Osteoblast (primary cell): ENCODE results near the gene ARHGAP45. TPM values are rescaled to one million over a fixed set of nuclear protein-coding genes. Genes with fewer than 3 reads are reported as not detected.

Experiments
- DNase-seq: peaks from one replicate; pipeline ENCODE4 v3.0.0; 2011; ENCODE audit warnings: low spot score, mixed read lengths; ENCODE audit not compliant: insufficient read length; ENCODE audit errors: missing footprints
- H2AFZ ChIP-seq: 2 replicates; pipeline ENCODE4 v1.6.0; 2011; ENCODE audit warnings: mild to moderate bottlenecking, low read length
- H3K27ac ChIP-seq: 2 replicates; pipeline ENCODE4 v1.5.1; 2011; ENCODE audit warnings: mild to moderate bottlenecking, low read depth, low read length, moderate library complexity
- H3K27me3 ChIP-seq: 2 replicates; pipeline ENCODE4 v1.6.0; 2012; ENCODE audit warnings: mild to moderate bottlenecking, control low read depth, inconsistent platforms, low read length, moderate library complexity; ENCODE audit not compliant: insufficient read depth
- H3K36me3 ChIP-seq: 2 replicates; pipeline ENCODE4 v1.5.1; 2011; ENCODE audit warnings: mild to moderate bottlenecking, low read length, control low read depth, moderate library complexity; ENCODE audit not compliant: insufficient read depth
- H3K4me1 ChIP-seq: 2 replicates; pipeline ENCODE4 v1.5.1; 2011; ENCODE audit warnings: mild to moderate bottlenecking, low read length, control low read depth, moderate library complexity; ENCODE audit not compliant: insufficient read depth
- H3K4me2 ChIP-seq: 2 replicates; pipeline ENCODE4 v1.6.0; 2011; ENCODE audit warnings: mild to moderate bottlenecking, low read length; ENCODE audit not compliant: insufficient read depth
- H3K4me3 ChIP-seq: fragments of 200-600 bp; sonication (generic); 3 replicates; pipeline ENCODE4 v1.5.1; 2012; ENCODE audit warnings: mild to moderate bottlenecking, low read length, inconsistent platforms; ENCODE audit not compliant: insufficient read depth
- H3K79me2 ChIP-seq: 2 replicates; pipeline ENCODE4 v1.6.0; 2012; ENCODE audit warnings: mild to moderate bottlenecking, low read length, control low read depth, inconsistent platforms; ENCODE audit not compliant: insufficient read depth
- H3K9me3 ChIP-seq: 2 replicates; pipeline ENCODE4 v1.5.1; 2011; ENCODE audit warnings: low read depth, low read length, control low read depth
- H4K20me1 ChIP-seq: 2 replicates; pipeline ENCODE4 v1.6.0; 2012; ENCODE audit warnings: mild to moderate bottlenecking, low read length, control low read depth; ENCODE audit not compliant: insufficient read depth
- total RNA-seq: library from RNA; depleted of rRNA; stranded (reverse); fragments of >200 nt; gene quantifications from 2 replicates; pipeline ENCODE4 v1.2.3, GENCODE V29; 2012
- TF ChIP-seq, protein P1 (sequence below): IDR thresholded peaks from 2 replicates; pipeline ENCODE4 v1.5.1; 2011; ENCODE audit warnings: mild to moderate bottlenecking, low read depth, low read length, moderate library complexity; ENCODE audit errors: extremely low read depth

ARHGAP45 gene
- total RNA-seq, 1 donor: 0.72 TPM

DNA sequence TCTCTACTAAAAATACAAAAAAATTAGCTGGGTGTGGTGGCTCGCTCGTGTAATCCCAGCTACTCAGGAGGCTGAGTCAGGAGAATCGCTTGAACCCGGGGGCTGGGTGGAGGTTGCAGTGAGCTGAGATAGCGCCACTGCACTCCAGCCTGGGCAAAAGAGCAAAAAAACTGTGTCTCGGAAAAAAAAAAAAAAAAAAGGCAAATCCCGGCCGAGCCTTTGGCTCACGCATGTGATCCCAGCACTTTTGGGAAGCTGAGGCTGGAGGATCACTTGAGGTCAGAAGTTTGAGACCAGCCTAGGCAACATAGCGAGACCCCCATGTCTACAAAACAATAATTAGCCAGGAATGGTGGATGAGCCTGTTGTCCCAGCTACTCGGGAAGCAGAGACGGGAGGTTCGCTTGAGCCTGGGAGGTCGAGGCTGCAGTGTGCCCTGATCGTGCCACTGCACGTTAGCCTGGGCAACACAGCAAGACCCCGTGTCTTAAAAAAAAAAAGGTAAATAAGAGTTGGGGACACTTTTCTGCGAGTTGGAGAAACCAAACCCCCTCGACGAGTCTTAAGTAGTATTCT is 36.3 kb downstream of the ARHGAP45 start:
- H3K36me3 ChIP-seq: peaks cover 20% of the 10 kb centered on the region
- no peak overlapping the region for H2AFZ ChIP-seq

DNA sequence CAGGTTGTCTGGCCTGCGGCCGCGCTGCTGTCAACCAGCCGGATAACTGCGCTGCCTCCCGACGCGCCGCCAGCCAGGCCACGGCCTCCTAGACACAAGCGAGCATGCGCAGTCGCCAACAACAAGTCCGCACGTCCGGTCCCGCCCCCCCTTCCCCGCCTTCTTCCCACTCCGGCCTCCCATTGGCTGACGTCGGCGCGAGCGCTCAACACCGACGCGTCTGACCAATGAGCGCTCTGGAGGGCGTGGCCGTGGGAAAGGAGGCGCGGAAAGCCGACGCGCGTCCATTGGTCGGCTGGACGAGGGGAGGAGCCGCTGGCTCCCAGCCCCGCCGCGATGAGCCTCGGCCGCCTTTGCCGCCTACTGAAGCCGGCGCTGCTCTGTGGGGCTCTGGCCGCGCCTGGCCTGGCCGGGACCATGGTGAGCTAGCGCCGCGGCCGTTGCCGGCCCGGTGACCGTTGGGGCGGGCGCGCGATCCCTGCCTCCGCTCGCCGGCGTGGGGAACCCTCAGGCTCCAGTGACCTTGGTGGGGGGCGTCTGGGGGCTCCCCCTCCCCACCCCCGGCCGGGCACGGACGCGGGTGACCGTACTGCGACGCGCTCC is 36.8 kb downstream of the ARHGAP45 start, which contains the start of gene GPX4:
Gene GPX4 (plus strand): TSS at position 287 of the 603 bp plus-strand sequence. CDS start 50 bp downstream, at position 337.
- peaks cover 40% of the 10 kb centered on the region for H3K4me1 ChIP-seq
- no peaks in the 10 kb centered on the region for H3K9me3 ChIP-seq
- peak within 1 kb of the TSS; percentile 80 for H3K4me3 ChIP-seq
- H3K27me3 ChIP-seq: no peaks in the 10 kb centered on the region
- DNase-seq: peak; percentile 100
- peak within 1 kb of the TSS; percentile 84 for H3K4me2 ChIP-seq
- peaks cover 23% of the 10 kb centered on the region for H3K36me3 ChIP-seq
- no peaks in the 10 kb centered on the region for H3K79me2 ChIP-seq
- no peak within 1 kb of the TSS for H2AFZ ChIP-seq
- peaks cover 29% of the 10 kb centered on the region for H4K20me1 ChIP-seq
- H3K27ac ChIP-seq: peak within 1 kb of the TSS; percentile 97
- TF ChIP-seq, protein P1, sequence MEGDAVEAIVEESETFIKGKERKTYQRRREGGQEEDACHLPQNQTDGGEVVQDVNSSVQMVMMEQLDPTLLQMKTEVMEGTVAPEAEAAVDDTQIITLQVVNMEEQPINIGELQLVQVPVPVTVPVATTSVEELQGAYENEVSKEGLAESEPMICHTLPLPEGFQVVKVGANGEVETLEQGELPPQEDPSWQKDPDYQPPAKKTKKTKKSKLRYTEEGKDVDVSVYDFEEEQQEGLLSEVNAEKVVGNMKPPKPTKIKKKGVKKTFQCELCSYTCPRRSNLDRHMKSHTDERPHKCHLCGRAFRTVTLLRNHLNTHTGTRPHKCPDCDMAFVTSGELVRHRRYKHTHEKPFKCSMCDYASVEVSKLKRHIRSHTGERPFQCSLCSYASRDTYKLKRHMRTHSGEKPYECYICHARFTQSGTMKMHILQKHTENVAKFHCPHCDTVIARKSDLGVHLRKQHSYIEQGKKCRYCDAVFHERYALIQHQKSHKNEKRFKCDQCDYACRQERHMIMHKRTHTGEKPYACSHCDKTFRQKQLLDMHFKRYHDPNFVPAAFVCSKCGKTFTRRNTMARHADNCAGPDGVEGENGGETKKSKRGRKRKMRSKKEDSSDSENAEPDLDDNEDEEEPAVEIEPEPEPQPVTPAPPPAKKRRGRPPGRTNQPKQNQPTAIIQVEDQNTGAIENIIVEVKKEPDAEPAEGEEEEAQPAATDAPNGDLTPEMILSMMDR: no peak

More for the DNA sequence above, 36.3 kb downstream of the ARHGAP45 start:
- TF ChIP-seq, protein P1: no peak
- H3K27me3 ChIP-seq: no peaks in the 10 kb centered on the region
- DNase-seq: no peak
- H3K4me2 ChIP-seq: peak overlapping the region; percentile 84
- H3K4me1 ChIP-seq: peaks cover 44% of the 10 kb centered on the region
- H3K9me3 ChIP-seq: no peaks in the 10 kb centered on the region
- peak overlapping the region; percentile 97 for H3K27ac ChIP-seq
- no peaks in the 10 kb centered on the region for H3K79me2 ChIP-seq
- peak overlapping the region; percentile 50 for H3K4me3 ChIP-seq
- H4K20me1 ChIP-seq: peaks cover 29% of the 10 kb centered on the region

DNA sequence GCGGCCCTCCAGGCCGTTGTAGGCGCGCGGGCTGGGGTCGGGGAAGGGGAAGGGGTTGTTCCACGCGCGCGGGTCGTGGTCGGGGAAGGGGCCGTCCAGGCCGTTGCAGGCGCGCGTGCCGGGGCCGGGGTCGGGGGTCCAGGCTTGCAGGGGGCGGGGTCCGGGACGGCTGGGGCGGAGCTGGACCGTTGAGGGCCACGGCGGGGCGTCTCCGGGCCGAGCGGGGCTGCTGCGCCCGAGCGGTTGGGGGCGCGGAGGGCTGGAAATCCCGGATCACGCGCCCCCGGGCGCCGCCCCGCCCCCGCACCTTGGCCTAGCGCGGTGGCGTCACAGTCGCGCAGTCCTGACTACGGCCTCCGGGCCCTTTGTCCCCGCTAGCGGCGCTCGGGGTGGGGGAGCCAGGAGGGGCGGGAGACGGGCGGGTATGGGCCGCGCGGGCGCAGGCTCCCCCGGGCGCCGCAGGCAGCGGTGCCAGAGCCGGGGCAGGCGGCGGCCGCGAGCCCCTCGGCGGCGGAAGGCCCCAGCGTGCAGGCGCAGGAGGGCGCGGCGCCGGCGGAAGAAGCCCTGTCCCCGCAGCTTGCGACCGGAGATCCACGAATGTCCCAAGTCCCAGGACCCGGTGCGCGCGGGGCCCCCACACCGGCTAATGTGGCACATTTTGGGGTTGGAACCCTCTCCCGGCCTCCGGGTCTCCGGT is 37.5 kb downstream of the ARHGAP45 start:
- H2AFZ ChIP-seq: no peak overlapping the region

More for the DNA sequence above, 37.5 kb downstream of the ARHGAP45 start:
- H3K9me3 ChIP-seq: no peaks in the 10 kb centered on the region
- peak overlapping the region; percentile 83 for H3K4me2 ChIP-seq
- H3K27me3 ChIP-seq: no peaks in the 10 kb centered on the region
- H4K20me1 ChIP-seq: peaks cover 29% of the 10 kb centered on the region
- peak overlapping the region; percentile 66 for H3K27ac ChIP-seq
- H3K79me2 ChIP-seq: no peaks in the 10 kb centered on the region
- DNase-seq: peak; percentile 99
- TF ChIP-seq, protein P1: no peak
- peaks cover 34% of the 10 kb centered on the region for H3K4me1 ChIP-seq
- H3K36me3 ChIP-seq: peaks cover 26% of the 10 kb centered on the region
- H3K4me3 ChIP-seq: peak overlapping the region; percentile 80
